ENCODE measurements around the gene AKNA.
A peak's percentile ranks its signal among the peaks of the same experiment; 100 is the strongest.

The AKNA gene

GRCh38 chr9:114341152-114341830 lies 46.5 kb downstream of the AKNA start:
- Mint-ChIP-seq H3K9me3 (no peaks in the 10 kb centered on the region), H3K4me3 (no peak overlapping the region), H3K36me3 (ENCODE audit: low read depth) (peaks cover 50% of the 10 kb centered on the region), H3K4me1 (peaks cover 6% of the 10 kb centered on the region), H3K27me3 (ENCODE audit: low read depth, poor library complexity) (no peaks in the 10 kb centered on the region), H3K27ac (peak overlapping the region; percentile 84)
- no peak for DNase-seq
- no peak for TF ChIP-seq CTCF (IDR thresholded peaks at IDR 0.05)

GRCh38 chr9:114339130-114339908 lies 48.5 kb downstream of the AKNA start:
- no peaks in the 10 kb centered on the region for H3K4me1 Mint-ChIP-seq

GRCh38 chr9:114338187-114338586 lies 49.6 kb downstream of the AKNA start:
- Mint-ChIP-seq H3K9me3 (no peaks in the 10 kb centered on the region), H3K36me3 (ENCODE audit: low read depth) (peaks cover 37% of the 10 kb centered on the region), H3K4me1 (no peaks in the 10 kb centered on the region), H3K27me3 (ENCODE audit: low read depth, poor library complexity) (no peaks in the 10 kb centered on the region), H3K4me3 (no peak overlapping the region), H3K27ac (no peak overlapping the region)
- DNase-seq = no peak
- TF ChIP-seq CTCF (IDR thresholded peaks at IDR 0.05) = no peak

More at GRCh38 chr9:114339130-114339908, 48.5 kb downstream of the AKNA start:
- no peak overlapping the region for H3K4me3 Mint-ChIP-seq
- H3K27me3 Mint-ChIP-seq (ENCODE audit: low read depth, poor library complexity) = no peaks in the 10 kb centered on the region
- peak; percentile 65 for DNase-seq
- no peak overlapping the region for H3K27ac Mint-ChIP-seq
- peaks cover 40% of the 10 kb centered on the region for H3K36me3 Mint-ChIP-seq (ENCODE audit: low read depth)
- peak; percentile 84 for TF ChIP-seq CTCF (IDR thresholded peaks at IDR 0.05)
- no peaks in the 10 kb centered on the region for H3K9me3 Mint-ChIP-seq

GRCh38 chr9:114336699-114337395 lies 50.9 kb downstream of the AKNA start:
- Mint-ChIP-seq H3K27ac (no peak overlapping the region), H3K4me3 (no peak overlapping the region), H3K9me3 (no peaks in the 10 kb centered on the region), H3K27me3 (ENCODE audit: low read depth, poor library complexity) (no peaks in the 10 kb centered on the region), H3K36me3 (ENCODE audit: low read depth) (peaks cover 34% of the 10 kb centered on the region), H3K4me1 (no peaks in the 10 kb centered on the region)
- no peak for TF ChIP-seq CTCF (IDR thresholded peaks at IDR 0.05)
- DNase-seq = no peak

- H3K4me1 Mint-ChIP-seq = no peaks in the 10 kb centered on the region
Observed at GRCh38 chr9:114336157-114336556, 51.6 kb downstream of the AKNA start.

More at GRCh38 chr9:114336157-114336556, 51.6 kb downstream of the AKNA start:
- H3K27ac Mint-ChIP-seq = no peak overlapping the region
- H3K27me3 Mint-ChIP-seq (ENCODE audit: low read depth, poor library complexity) = no peaks in the 10 kb centered on the region
- peaks cover 30% of the 10 kb centered on the region for H3K36me3 Mint-ChIP-seq (ENCODE audit: low read depth)
- H3K9me3 Mint-ChIP-seq = no peaks in the 10 kb centered on the region
- no peak for TF ChIP-seq CTCF (IDR thresholded peaks at IDR 0.05)
- DNase-seq = no peak
- no peak overlapping the region for H3K4me3 Mint-ChIP-seq

Measured in nephron progenitor cell (in vitro differentiated cells).